H1 (cell line): ENCODE data around the gene ULBP3. TPM values are rescaled to one million over a fixed set of nuclear protein-coding genes. Genes with fewer than 3 reads are reported as not detected.

Experiments used
- CTCF ChIA-PET: fragments of 300-600 bp; sonication (Branson Sonifier 250); formaldehyde crosslinking; loops from one replicate; lab custom pipeline; 2021; ENCODE audit not compliant: partially characterized antibody; lab: Charles Lee
- POLR2A ChIA-PET: fragments of 300-600 bp; sonication (Branson Sonifier 250); formaldehyde crosslinking; loops from one replicate; lab custom pipeline; 2021; ENCODE audit warnings: inconsistent platforms; ENCODE audit not compliant: partially characterized antibody; lab: Charles Lee
- DNase-seq, 2 experiments: peaks; one replicate each; pipeline versions ENCODE4 v3.0.0 to v3.0.0-alpha.2; 2010 to 2022; ENCODE audit warnings: low spot score in 2 of 2, low read depth in 1 of 2, mixed read lengths in 1 of 2
- FAIRE-seq: peaks from 2 replicates; lab custom pipeline; 2011; peaks lifted over from hg19 to GRCh38; lab: Jason Lieb, UNC
- H2AFZ ChIP-seq: 2 replicates; pipeline ENCODE4 v1.8.1; 2012; ENCODE audit warnings: low read length, inconsistent platforms
- H2AK5ac ChIP-seq: 2 replicates; pipeline ENCODE4 v1.6.1; 2013; ENCODE audit warnings: low read depth, low read length
- H2BK120ac ChIP-seq: replicated peaks from 2 replicates; pipeline ENCODE3; 2013; ENCODE audit warnings: low read depth, low read length, inconsistent platforms
- H2BK12ac ChIP-seq: 2 replicates; pipeline ENCODE4 v1.6.1; 2013; ENCODE audit warnings: low read depth, low read length
- H2BK15ac ChIP-seq: 2 replicates; pipeline ENCODE4 v1.6.1; 2013; ENCODE audit warnings: low read length
- H2BK20ac ChIP-seq: 2 replicates; pipeline ENCODE4 v1.6.1; 2013; ENCODE audit warnings: low read length
- H2BK5ac ChIP-seq: 2 replicates; pipeline ENCODE4 v1.6.1; 2013; ENCODE audit warnings: low read depth, low read length
- H3K14ac ChIP-seq: 2 replicates; pipeline ENCODE4 v1.6.1; 2013; ENCODE audit warnings: inconsistent platforms; ENCODE audit not compliant: insufficient read length
- H3K18ac ChIP-seq: 2 replicates; pipeline ENCODE4 v1.6.1; 2013; ENCODE audit warnings: low read length; ENCODE audit errors: extremely low read depth
- H3K23ac ChIP-seq: 2 replicates; pipeline ENCODE4 v1.6.1; 2013; ENCODE audit warnings: inconsistent platforms; ENCODE audit not compliant: insufficient read length
- H3K23me2 ChIP-seq: 2 replicates; pipeline ENCODE4 v1.6.1; 2013; ENCODE audit warnings: low read depth, low read length
- H3K27ac ChIP-seq: 2 replicates; pipeline ENCODE4 v1.6.1; 2011; ENCODE audit warnings: low read depth, low read length, inconsistent platforms
- H3K27me3 ChIP-seq, 4 experiments: replicated peaks in 1 of 4; 1 replicate in 1 of 4; 2 replicates in 3 of 4; pipeline versions ENCODE4 v1.6.1 to v1.8.1; 2011 to 2013; ENCODE audit warnings: low read length in 3 of 4, mild to moderate bottlenecking in 3 of 4, inconsistent platforms in 2 of 4, mixed read lengths in 2 of 4, moderate library complexity in 1 of 4; ENCODE audit not compliant: control insufficient read depth in 3 of 4, insufficient read depth in 3 of 4; ENCODE audit errors: extremely low read depth in 1 of 4
- H3K36me3 ChIP-seq, 4 experiments: 2 replicates each; pipeline versions ENCODE4 v1.6.1 to v1.8.1; 2011 to 2013; ENCODE audit warnings: mild to moderate bottlenecking in 4 of 4, low read length in 3 of 4, moderate library complexity in 2 of 4, control low read depth in 1 of 4, inconsistent platforms in 1 of 4; ENCODE audit not compliant: insufficient read depth in 4 of 4, control insufficient read depth in 2 of 4
- H3K4ac ChIP-seq: replicated peaks from 2 replicates; pipeline ENCODE3; 2013; ENCODE audit warnings: low read length, low read depth, mixed read lengths, inconsistent platforms; ENCODE audit not compliant: insufficient read length
- H3K4me1 ChIP-seq, 4 experiments: replicated peaks in 1 of 4; 1 replicate in 1 of 4; 2 replicates in 3 of 4; pipeline versions ENCODE4 v1.6.1 to v1.8.1; 2011 to 2013; ENCODE audit warnings: low read length in 3 of 4, inconsistent platforms in 2 of 4, mixed read lengths in 1 of 4; ENCODE audit not compliant: insufficient read depth in 4 of 4, control insufficient read depth in 3 of 4
- H3K4me2 ChIP-seq, 2 experiments: 2 replicates each; pipeline versions ENCODE4 v1.6.1 to v1.8.1; 2011 to 2013; ENCODE audit warnings: low read depth in 2 of 2, low read length in 2 of 2, control low read depth in 1 of 2, inconsistent platforms in 1 of 2, mild to moderate bottlenecking in 1 of 2; ENCODE audit not compliant: insufficient read depth in 1 of 2
- H3K4me3 ChIP-seq, 4 experiments: fragments of 200-600, 300-600 bp in 1 of 4; sonication (generic), shearing (Covaris generic), sonication (Bioruptor Twin) in 1 of 4; 2 replicates each; pipeline versions ENCODE4 v1.5.1 to v1.8.1; 2011 to 2016; ENCODE audit warnings: low read length in 4 of 4, low read depth in 3 of 4, control low read depth in 2 of 4, inconsistent platforms in 2 of 4, mild to moderate bottlenecking in 2 of 4, mixed read lengths in 1 of 4, moderate library complexity in 1 of 4; ENCODE audit not compliant: insufficient read depth in 2 of 4; ENCODE audit errors: extremely low read depth in 1 of 4
- H3K56ac ChIP-seq: replicated peaks from 2 replicates; pipeline ENCODE3; 2013; ENCODE audit warnings: low read depth, mild to moderate bottlenecking, mixed read lengths, low read length, inconsistent platforms; ENCODE audit not compliant: insufficient read length
- H3K79me1 ChIP-seq: 2 replicates; pipeline ENCODE4 v1.6.1; 2013; ENCODE audit warnings: low read depth, low read length, control low read depth
- H3K79me2 ChIP-seq, 2 experiments: 2 replicates each; pipeline versions ENCODE4 v1.6.1 to v1.8.1; 2012 to 2013; ENCODE audit warnings: low read length in 2 of 2, mild to moderate bottlenecking in 2 of 2, inconsistent platforms in 1 of 2; ENCODE audit not compliant: insufficient read depth in 2 of 2, control insufficient read depth in 1 of 2
- H3K9ac ChIP-seq, 4 experiments: replicated peaks in 1 of 4; 1 replicate in 1 of 4; 2 replicates in 3 of 4; pipeline versions ENCODE4 v1.6.1 to v1.8.1; 2011 to 2013; ENCODE audit warnings: low read depth in 3 of 4, low read length in 3 of 4, control low read depth in 2 of 4, mild to moderate bottlenecking in 2 of 4, moderate library complexity in 2 of 4, inconsistent platforms in 1 of 4; ENCODE audit errors: extremely low read depth in 1 of 4
- H3K9me3 ChIP-seq, 2 experiments: 2 replicates each; pipeline versions ENCODE4 v1.6.1 to v1.8.1; 2012 to 2013; ENCODE audit warnings: mild to moderate bottlenecking in 2 of 2, moderate library complexity in 2 of 2, control low read depth in 1 of 2, inconsistent platforms in 1 of 2, low read depth in 1 of 2, low read length in 1 of 2, mixed read lengths in 1 of 2; ENCODE audit not compliant: insufficient read depth in 2 of 2
- H4K20me1 ChIP-seq, 2 experiments: replicated peaks in 1 of 2; 2 replicates each; pipeline versions ENCODE3 to v1.8.1; 2011 to 2013; ENCODE audit warnings: inconsistent platforms in 2 of 2, low read length in 2 of 2, mild to moderate bottlenecking in 1 of 2; ENCODE audit not compliant: insufficient read depth in 2 of 2, control insufficient read depth in 1 of 2
- H4K5ac ChIP-seq: 2 replicates; pipeline ENCODE4 v1.6.1; 2013; ENCODE audit warnings: low read length, low read depth, mixed read lengths, inconsistent platforms; ENCODE audit not compliant: insufficient read length
- H4K8ac ChIP-seq: 2 replicates; pipeline ENCODE4 v1.8.0; 2013; ENCODE audit warnings: mild to moderate bottlenecking, moderate library complexity, low read length, inconsistent platforms; ENCODE audit not compliant: insufficient read depth; ENCODE audit errors: extremely low read depth
- H4K91ac ChIP-seq: replicated peaks from 2 replicates; pipeline ENCODE3; 2013; ENCODE audit warnings: low read length, mixed read lengths, inconsistent platforms; ENCODE audit not compliant: insufficient read length
- ATF2 ChIP-seq: IDR thresholded peaks from 2 replicates; pipeline ENCODE4 v1.6.1; 2012; ENCODE audit warnings: low read length, inconsistent platforms
- CHD1 ChIP-seq: IDR thresholded peaks from 2 replicates; pipeline ENCODE4 v1.6.1; 2012; ENCODE audit warnings: low read depth, low read length, improper control_type of control experiment
- CREB1 ChIP-seq: IDR thresholded peaks from 2 replicates; pipeline ENCODE4 v1.6.1; 2012; ENCODE audit warnings: inconsistent platforms
- EGR1 ChIP-seq: IDR thresholded peaks from 2 replicates; pipeline ENCODE4 v1.6.1; 2011; ENCODE audit warnings: low read depth, low read length, borderline replicate concordance
- FOSL1 ChIP-seq: IDR thresholded peaks from 2 replicates; pipeline ENCODE4 v1.6.1; 2011; ENCODE audit warnings: mild to moderate bottlenecking, low read depth, low read length, moderate library complexity; ENCODE audit not compliant: insufficient read depth
- POLR2A ChIP-seq, 2 experiments: IDR thresholded peaks; 1 replicate in 1 of 2; 2 replicates in 1 of 2; pipeline ENCODE4 v1.6.1; 2011; ENCODE audit warnings: low read depth in 2 of 2, low read length in 2 of 2, mild to moderate bottlenecking in 2 of 2; ENCODE audit errors: control extremely low read depth in 1 of 2
- RAD21 ChIP-seq, 2 experiments: IDR thresholded peaks in 1 of 2; conservative IDR thresholded peaks in 1 of 2; 2 replicates each; pipeline ENCODE4 v1.6.1; 2011; ENCODE audit warnings: low read depth in 2 of 2, low read length in 2 of 2, improper control_type of control experiment in 1 of 2, inconsistent platforms in 1 of 2, mild to moderate bottlenecking in 1 of 2, moderate library complexity in 1 of 2
- RBBP5 ChIP-seq: IDR thresholded peaks from 2 replicates; pipeline ENCODE4 v1.7.1; 2012; ENCODE audit warnings: low read depth, mild to moderate bottlenecking, inconsistent platforms, low read length, moderate library complexity, borderline replicate concordance
- SAP30 ChIP-seq: fragments of 300-600 bp; sonication (generic); IDR thresholded peaks from 2 replicates; pipeline ENCODE4 v1.7.1; 2012; ENCODE audit warnings: low read length, moderate library complexity, mild to moderate bottlenecking, inconsistent platforms; ENCODE audit not compliant: insufficient read depth, insufficient replicate concordance
- SRF ChIP-seq: IDR thresholded peaks from 2 replicates; pipeline ENCODE4 v1.6.1; 2011; ENCODE audit warnings: mild to moderate bottlenecking, low read depth, low read length, moderate library complexity
- TAF7 ChIP-seq: optimal IDR thresholded peaks from 2 replicates; pipeline ENCODE3; 2011; ENCODE audit warnings: low read depth, mild to moderate bottlenecking, inconsistent platforms, low read length, moderate library complexity, borderline replicate concordance
- ZNF274 ChIP-seq: IDR thresholded peaks from 2 replicates; pipeline ENCODE4 v1.7.0; 2012; ENCODE audit warnings: low read length, borderline replicate concordance; ENCODE audit errors: extremely low read depth
- WGBS, 2 experiments: shearing (Covaris generic) in 1 of 2; methylation state at CpG; one replicate each; pipeline versions ENCODE4 v1.1.6 to v1.1.7; 2013 to 2015; ENCODE audit warnings: low lambda C conversion rate in 2 of 2, mixed read lengths in 2 of 2, inconsistent platforms in 1 of 2, low coverage in 1 of 2, missing lambda C conversion rate in 1 of 2; ENCODE audit not compliant: insufficient replicate concordance in 2 of 2, insufficient coverage in 1 of 2, insufficient read length in 1 of 2; ENCODE audit errors: extremely low coverage in 1 of 2, missing lambda C conversion rate in 1 of 2; 5-methylcytosine and 5-hydroxymethylcytosine counted together
- polyA plus RNA-seq, 7 experiments: library from polyadenylated mRNA; depleted of rRNA in 3 of 7; stranded (reverse) in 5 of 7; unstranded in 2 of 7; fragments of >200 nt in 5 of 7; fragments of 200-250 nt in 2 of 7; gene quantifications; 1 replicate in 5 of 7; 2 replicates in 1 of 7; 4 replicates in 1 of 7; pipeline versions ENCODE4 v1.2.1 to v1.2.3, GENCODE V29; 2011 to 2013; ENCODE audit warnings: missing spikeins in 2 of 7, mixed read lengths in 2 of 7
- total RNA-seq: library from RNA; stranded (reverse); fragmentation: NEBNext Ultra II Directional; extraction: Animal tissue kit (Norgen Biotek cat#: 25700); gene quantifications from 2 replicates; pipeline ENCODE4 v1.2.1, GENCODE V29; 2021

ULBP3 gene
- total and polyA plus RNA-seq, 2 of the 8 experiments (the other 6 are each of a cell fraction or from before 2014, with no cell fraction given), result 1.9 to 4.2 TPM

GRCh38 chr6:150056156-150056555 lies 12.8 kb downstream of the ULBP3 start:
- Histone ChIP-seq H4K91ac (no peak overlapping the region), H2BK12ac (no peak overlapping the region), H3K27me3 (peaks cover 0 to 2% (median 0%) of the 10 kb centered on the region in 4 experiments; a peak in 3 of 7 replicates), H3K23ac (no peak overlapping the region), H2BK15ac (no peak overlapping the region), H2AFZ (no peak overlapping the region), H3K4ac (no peak overlapping the region), H3K9me3 (no peaks in the 10 kb centered on the region; a peak in 1 of 4 replicates), H3K56ac (no peak overlapping the region), H3K14ac (no peak overlapping the region), H3K18ac (no peak overlapping the region), H3K79me1 (no peaks in the 10 kb centered on the region), H4K8ac (no peak overlapping the region), H4K20me1 (peaks cover 0 to 2% of the 10 kb centered on the region in 2 experiments), H3K4me2 (no peak overlapping the region), H3K23me2 (no peaks in the 10 kb centered on the region), H2AK5ac (no peak overlapping the region), H3K4me3 (no peak overlapping the region), H2BK5ac (no peak overlapping the region), H4K5ac (no peak overlapping the region), H3K79me2 (no peaks in the 10 kb centered on the region), H2BK20ac (no peak overlapping the region), H2BK120ac (no peak overlapping the region), H3K36me3 (no peaks in the 10 kb centered on the region), H3K4me1 (no peaks in the 10 kb centered on the region), H3K27ac (no peak overlapping the region), H3K9ac (no peak overlapping the region)
- 86% methylated on average over 12 of the region's 12 CpGs; no CpG with 5 or more reads in 1 of the 2 experiments for WGBS, 2 experiments
- TF ChIP-seq FOSL1 (no peak), CREB1 (no peak), ZNF274 (no peak), POLR2A (IDR thresholded peaks at IDR 0.05; ENCODE audit: control extremely low read depth in 1 of 2, low read depth in 2 of 2, low read length in 2 of 2) (no peak), RAD21 (IDR thresholded peaks at IDR 0.05 in 1 of 2, conservative IDR thresholded peaks at IDR 0.05 in 1 of 2; ENCODE audit: low read depth in 2 of 2, low read length in 2 of 2) (no peak), TAF7 (no peak), ATF2 (no peak), RBBP5 (no peak), EGR1 (no peak), CHD1 (no peak), SRF (no peak), SAP30 (no peak)
- FAIRE-seq, result no peak
- no peak for DNase-seq
- POLR2A ChIA-PET, result interaction anchor here (1.0 to 3.4 kb wide), 2 partner anchors 11 kb away, joined by 4 to 15 read pairs; partner anchors contain the start of gene ULBP3
- CTCF ChIA-PET, result interaction anchor here (1.1 to 5.5 kb wide), 4 partner anchors 15 to 759 kb away, joined by 3 to 54 read pairs (median 4); partner anchors contain the start of gene ULBP3
